ENCODE measurements around the gene LYRM9. TPM values are rescaled to one million over a fixed set of nuclear protein-coding genes. Genes with fewer than 3 reads are reported as not detected.

Gene LYRM9
- total and polyA plus RNA-seq, 10 of the 15 experiments (the other 5 are each of a cell fraction or from before 2014, with no cell fraction given): 1.8 to 8.3 (median 4.6) TPM

- Histone ChIP-seq H3K36me3 (ENCODE audit: control insufficient read depth in 2 of 2, insufficient read depth in 2 of 2, low read length in 1 of 2) (no peaks in the 10 kb centered on the region), H3K9me3 (replicated peaks; ENCODE audit: control insufficient read depth, insufficient read depth, low read length) (no peaks in the 10 kb centered on the region), H3K4me3 (no peak overlapping the region), H3K4me1 (ENCODE audit: control insufficient read depth, insufficient read depth, low read length) (no peaks in the 10 kb centered on the region), H3K79me2 (ENCODE audit: control insufficient read depth, insufficient read depth, low read length) (no peaks in the 10 kb centered on the region), H4K20me1 (ENCODE audit: control insufficient read depth, insufficient read depth) (no peaks in the 10 kb centered on the region), H3K27me3 (replicated peaks in 1 of 2; ENCODE audit: control insufficient read depth in 2 of 2, insufficient read depth in 2 of 2, low read length in 1 of 2) (no peaks in the 10 kb centered on the region), H3K27ac (ENCODE audit: control insufficient read depth, insufficient read depth) (no peak overlapping the region), H2AFZ (ENCODE audit: control insufficient read depth, low read depth, low read length) (no peak overlapping the region), H3K4me2 (ENCODE audit: control insufficient read depth, insufficient read depth) (no peak overlapping the region), H3K9ac (ENCODE audit: control insufficient read depth, insufficient read depth, low read length) (no peak overlapping the region)
- CTCF ChIA-PET: interaction anchor here (1.0 kb wide), 2 partner anchors 12 to 22 kb away, joined by 3 to 4 read pairs; partner anchors contain the start of gene LYRM9
- ATAC-seq (no peak), FAIRE-seq (no peak), DNase-seq (ENCODE audit: low read depth, low spot score) (no peak)
- POLR2A ChIA-PET: no interaction called here
- intact Hi-C loops (cut with micrococcal nuclease; ENCODE audit: unreplicated experiment) (no loop called here), in situ Hi-C loops (cut with MboI) (no loop called here)
- BruUV-seq (replicated peaks): no TSS peak
- RAD21 ChIA-PET (ENCODE audit: unreplicated experiment): interaction anchor here (1.5 kb wide), 1 partner anchor 23 kb away, joined by 4 read pairs; the partner anchor contains the start of gene LYRM9
- SMC1A ChIA-PET (ENCODE audit: uncharacterized antibody, unreplicated experiment): no interaction called here
- WGBS (ENCODE audit: insufficient coverage, insufficient replicate concordance, low lambda C conversion rate, missing lambda C conversion rate): 28% methylated on average over 7 of the region's 7 CpGs
- TF ChIP-seq ZNF217 (IDR thresholded peaks at IDR 0.05) (no peak), CHD4 (IDR thresholded peaks at IDR 0.05) (no peak), HDGF (IDR thresholded peaks at IDR 0.05) (no peak), MXI1 (IDR thresholded peaks at IDR 0.05; ENCODE audit: low read depth, low read length) (no peak), ZNF274 (IDR thresholded peaks at IDR 0.05; ENCODE audit: insufficient read depth, insufficient read length) (no peak), BMI1 (IDR thresholded peaks at IDR 0.05; ENCODE audit: borderline replicate concordance) (no peak), ZBED1 (IDR thresholded peaks at IDR 0.05; ENCODE audit: borderline replicate concordance) (no peak), ZBTB33 (IDR thresholded peaks at IDR 0.05) (no peak), DPF2 (IDR thresholded peaks at IDR 0.05) (no peak), CBX3 (IDR thresholded peaks at IDR 0.05; ENCODE audit: borderline replicate concordance, low read depth) (no peak), RAD51 (IDR thresholded peaks at IDR 0.05) (no peak), SUPT20H (IDR thresholded peaks at IDR 0.05; ENCODE audit: borderline replicate concordance, control insufficient read depth, low read depth, low read length) (no peak)
- TF ChIP-seq, protein P1, sequence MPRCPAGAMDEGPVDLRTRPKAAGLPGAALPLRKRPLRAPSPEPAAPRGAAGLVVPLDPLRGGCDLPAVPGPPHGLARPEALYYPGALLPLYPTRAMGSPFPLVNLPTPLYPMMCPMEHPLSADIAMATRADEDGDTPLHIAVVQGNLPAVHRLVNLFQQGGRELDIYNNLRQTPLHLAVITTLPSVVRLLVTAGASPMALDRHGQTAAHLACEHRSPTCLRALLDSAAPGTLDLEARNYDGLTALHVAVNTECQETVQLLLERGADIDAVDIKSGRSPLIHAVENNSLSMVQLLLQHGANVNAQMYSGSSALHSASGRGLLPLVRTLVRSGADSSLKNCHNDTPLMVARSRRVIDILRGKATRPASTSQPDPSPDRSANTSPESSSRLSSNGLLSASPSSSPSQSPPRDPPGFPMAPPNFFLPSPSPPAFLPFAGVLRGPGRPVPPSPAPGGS (IDR thresholded peaks at IDR 0.05; ENCODE audit: borderline replicate concordance, insufficient read depth, low read depth, low read length, poor library complexity, severe bottlenecking): no peak
Measured at GRCh38 chr17:27915709-27916108, 22.5 kb upstream of the LYRM9 start.

All from GM12878 (cell line).